ENCODE measurements around the gene MRPL58.
"Not testable (repeated sequence)": the region's sequence is repeated elsewhere in the genome, so short reads cannot be mapped to it uniquely, and the experiment has no call there.

DNA sequence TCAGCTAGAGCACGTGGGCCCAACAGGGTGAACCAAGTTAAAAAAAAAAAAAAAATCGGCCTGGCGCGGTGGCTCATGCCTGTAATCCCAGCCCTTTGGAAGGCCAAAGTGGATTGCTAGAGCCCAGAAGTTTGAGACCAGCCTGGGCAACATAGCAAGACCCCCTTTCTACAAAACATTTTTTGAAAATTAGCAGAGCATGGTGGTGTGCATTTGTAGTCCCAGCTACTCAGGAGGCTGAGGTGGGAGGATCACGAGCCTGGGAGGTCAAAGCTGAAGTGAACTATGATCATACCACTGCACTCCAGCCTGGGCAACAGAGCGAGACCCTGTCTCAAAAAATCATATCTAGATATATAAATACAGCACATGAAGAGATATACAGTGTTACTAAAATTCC is 6.4 kb upstream of the MRPL58 start:
- TF ChIP-seq CTCF, POLR2A (IDR thresholded peaks at IDR 0.05): not testable (repeated sequence)

All from body of pancreas (tissue), 4 donors.